PC-3 (cell line): ENCODE results near the gene TANGO6.

Experiments used
- EZH2 ChIP-seq: fragments of 300-600 bp; sonication (generic); IDR thresholded peaks from one replicate; pipeline ENCODE4 v1.6.1; 2017; ENCODE audit warnings: antibody characterized with exemption, mild to moderate bottlenecking, low read length; ENCODE audit not compliant: unreplicated experiment
- EZH2phosphoT487 ChIP-seq: fragments of 300-600 bp; sonication (generic); IDR thresholded peaks from 2 replicates; pipeline ENCODE4 v1.6.1; 2018; ENCODE audit warnings: mild to moderate bottlenecking, antibody characterized with exemption, low read length, borderline replicate concordance
- TF ChIP-seq, protein P1 (sequence below): fragments of 300-600 bp; sonication (generic); conservative IDR thresholded peaks from 2 replicates; pipeline ENCODE4 v1.5.1; 2017; ENCODE audit warnings: antibody characterized with exemption, low read depth, mild to moderate bottlenecking, low read length

DNA sequence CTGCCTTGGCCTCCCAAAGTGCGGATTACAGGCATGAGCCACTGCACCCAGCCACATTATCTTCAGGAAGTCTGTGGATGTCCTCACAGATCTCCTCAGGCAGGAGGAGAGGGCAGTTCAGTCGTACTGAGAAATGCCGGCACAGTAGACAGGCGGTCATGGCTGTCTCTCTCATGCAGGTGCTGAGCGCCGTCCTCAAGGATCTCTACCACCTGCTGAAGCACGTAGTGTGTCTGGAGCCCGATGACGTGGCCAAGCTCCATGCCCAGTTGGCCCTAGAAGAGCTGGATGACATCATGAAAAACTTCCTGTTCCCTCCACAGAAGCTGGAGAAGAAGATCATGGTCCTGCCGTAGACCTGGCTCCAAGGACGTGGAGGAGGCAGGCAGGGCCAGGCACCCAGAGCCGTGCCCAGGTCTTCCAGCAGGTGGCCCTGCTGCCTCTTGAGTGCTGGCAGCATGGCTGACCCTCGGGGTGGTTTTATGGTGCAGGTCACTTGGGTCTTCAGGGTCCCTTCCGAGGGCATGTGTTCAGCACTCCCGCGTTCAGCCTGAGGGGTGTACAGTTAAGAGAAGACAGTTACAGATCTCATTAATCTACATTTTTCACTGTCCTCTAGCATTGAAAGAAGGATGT, 240.1 kb downstream of the TANGO6 start:
- TF ChIP-seq, protein P1, sequence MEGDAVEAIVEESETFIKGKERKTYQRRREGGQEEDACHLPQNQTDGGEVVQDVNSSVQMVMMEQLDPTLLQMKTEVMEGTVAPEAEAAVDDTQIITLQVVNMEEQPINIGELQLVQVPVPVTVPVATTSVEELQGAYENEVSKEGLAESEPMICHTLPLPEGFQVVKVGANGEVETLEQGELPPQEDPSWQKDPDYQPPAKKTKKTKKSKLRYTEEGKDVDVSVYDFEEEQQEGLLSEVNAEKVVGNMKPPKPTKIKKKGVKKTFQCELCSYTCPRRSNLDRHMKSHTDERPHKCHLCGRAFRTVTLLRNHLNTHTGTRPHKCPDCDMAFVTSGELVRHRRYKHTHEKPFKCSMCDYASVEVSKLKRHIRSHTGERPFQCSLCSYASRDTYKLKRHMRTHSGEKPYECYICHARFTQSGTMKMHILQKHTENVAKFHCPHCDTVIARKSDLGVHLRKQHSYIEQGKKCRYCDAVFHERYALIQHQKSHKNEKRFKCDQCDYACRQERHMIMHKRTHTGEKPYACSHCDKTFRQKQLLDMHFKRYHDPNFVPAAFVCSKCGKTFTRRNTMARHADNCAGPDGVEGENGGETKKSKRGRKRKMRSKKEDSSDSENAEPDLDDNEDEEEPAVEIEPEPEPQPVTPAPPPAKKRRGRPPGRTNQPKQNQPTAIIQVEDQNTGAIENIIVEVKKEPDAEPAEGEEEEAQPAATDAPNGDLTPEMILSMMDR = 0 out of 2 replicates have a peak, but pooled peaks have one; percentile 23
- TF ChIP-seq EZH2 (no peak), EZH2phosphoT487 (no peak)
